WTC11 (cell line): ENCODE data around the gene CFAP58. TPM values are rescaled to one million over a fixed set of nuclear protein-coding genes. Genes with fewer than 3 reads are reported as not detected.

Source experiments
- ATAC-seq: fragments of 200-7000 bp; cut with Tn5 transposase; 2 replicates; pipeline ENCODE4 v1.10.0; 2021; ENCODE audit warnings: mild to moderate bottlenecking, moderate library complexity
- CTCF ChIA-PET: fragments of 300-600 bp; sonication (Branson Sonifier 250); formaldehyde crosslinking; loops from one replicate; lab custom pipeline; 2021; ENCODE audit warnings: antibody characterized with exemption; lab: Charles Lee
- POLR2A ChIA-PET: fragments of 350-600 bp; sonication (Branson Sonifier 250); formaldehyde crosslinking; loops from one replicate; lab custom pipeline; 2021; ENCODE audit warnings: antibody characterized with exemption; lab: Charles Lee
- DNase-seq: peaks from one replicate; pipeline ENCODE4 v3.0.0; 2021; ENCODE audit warnings: low spot score
- H3K27ac Mint-ChIP-seq: 2 replicates; pipeline ENCODE4 v1.8.0; 2021; ENCODE audit warnings: mixed read lengths
- H3K27me3 Mint-ChIP-seq: 2 replicates; pipeline ENCODE4 v1.8.0; 2021; ENCODE audit warnings: low read depth, mild to moderate bottlenecking, moderate library complexity, mixed read lengths
- H3K36me3 Mint-ChIP-seq: 2 replicates; pipeline ENCODE4 v1.8.0; 2021; ENCODE audit warnings: mixed read lengths
- H3K4me1 Mint-ChIP-seq: 2 replicates; pipeline ENCODE4 v1.8.0; 2022; ENCODE audit warnings: mixed read lengths
- H3K4me3 Mint-ChIP-seq: 2 replicates; pipeline ENCODE4 v1.8.0; 2021; ENCODE audit warnings: mild to moderate bottlenecking, moderate library complexity, mixed read lengths
- H3K9me3 Mint-ChIP-seq: 2 replicates; pipeline ENCODE4 v1.8.0; 2021; ENCODE audit warnings: mixed read lengths
- CBFB ChIP-seq: sonication (generic); formaldehyde crosslinking; IDR thresholded peaks from 2 replicates; pipeline ENCODE4 v1.8.1; 2022; ENCODE audit warnings: mild to moderate bottlenecking, low read depth, missing genetic modification reagents
- E2F1 ChIP-seq: sonication (generic); formaldehyde crosslinking; IDR thresholded peaks from 2 replicates; pipeline ENCODE4 v1.8.0; 2022; ENCODE audit warnings: mild to moderate bottlenecking, missing genetic modification reagents
- ESRRA ChIP-seq: sonication (generic); formaldehyde crosslinking; IDR thresholded peaks from 2 replicates; pipeline ENCODE4 v1.8.1; 2022; ENCODE audit warnings: mild to moderate bottlenecking, missing genetic modification reagents, borderline replicate concordance
- FOXP4 ChIP-seq: sonication (generic); formaldehyde crosslinking; IDR thresholded peaks from 2 replicates; pipeline ENCODE4 v1.8.0; 2022; ENCODE audit warnings: mild to moderate bottlenecking, missing genetic modification reagents
- GABPB1 ChIP-seq: sonication (generic); formaldehyde crosslinking; IDR thresholded peaks from 2 replicates; pipeline ENCODE4 v1.8.1; 2023; ENCODE audit warnings: mild to moderate bottlenecking, missing genetic modification reagents
- KAT7 ChIP-seq: sonication (generic); formaldehyde crosslinking; IDR thresholded peaks from 2 replicates; pipeline ENCODE4 v1.8.1; 2023; ENCODE audit warnings: missing genetic modification reagents, mild to moderate bottlenecking, borderline replicate concordance
- PREB ChIP-seq: sonication (generic); formaldehyde crosslinking; IDR thresholded peaks from 2 replicates; pipeline ENCODE4 v1.8.1; 2022; ENCODE audit warnings: mild to moderate bottlenecking, missing genetic modification reagents, moderate library complexity, borderline replicate concordance
- PRRX2 ChIP-seq: fragments of 250-450 bp; sonication (Bioruptor Pico); IDR thresholded peaks from 2 replicates; pipeline ENCODE4 v1.8.0; 2021; ENCODE audit warnings: mild to moderate bottlenecking
- SMAD3 ChIP-seq: sonication (generic); formaldehyde crosslinking; IDR thresholded peaks from 2 replicates; pipeline ENCODE4 v1.8.0; 2022; ENCODE audit warnings: missing genetic modification reagents, mild to moderate bottlenecking, borderline replicate concordance
- TEAD1 ChIP-seq: sonication (generic); formaldehyde crosslinking; IDR thresholded peaks from 2 replicates; pipeline ENCODE4 v1.8.0; 2022; ENCODE audit warnings: mild to moderate bottlenecking, missing genetic modification reagents
- ZMAT4 ChIP-seq: fragments of 250-450 bp; sonication (Bioruptor Pico); IDR thresholded peaks from 2 replicates; pipeline ENCODE4 v1.9.0; 2021; ENCODE audit warnings: mild to moderate bottlenecking
- ZNF138 ChIP-seq: sonication (generic); formaldehyde crosslinking; conservative IDR thresholded peaks from 2 replicates; pipeline ENCODE4 v1.8.1; 2022; ENCODE audit warnings: mild to moderate bottlenecking, moderate library complexity, missing genetic modification reagents
- ZNF219 ChIP-seq: sonication (generic); formaldehyde crosslinking; IDR thresholded peaks from 2 replicates; pipeline ENCODE4 v1.8.0; 2023; ENCODE audit warnings: missing genetic modification reagents, mild to moderate bottlenecking, borderline replicate concordance
- ZNF232 ChIP-seq: sonication (generic); formaldehyde crosslinking; IDR thresholded peaks from 2 replicates; pipeline ENCODE4 v1.8.0; 2022; ENCODE audit warnings: mild to moderate bottlenecking, missing genetic modification reagents
- ZNF425 ChIP-seq: fragments of 250-450 bp; sonication (Bioruptor Pico); conservative IDR thresholded peaks from 2 replicates; pipeline ENCODE4 v1.9.0; 2021; ENCODE audit warnings: mild to moderate bottlenecking
- ZNF512 ChIP-seq: sonication (generic); formaldehyde crosslinking; IDR thresholded peaks from 2 replicates; pipeline ENCODE4 v1.8.1; 2022; ENCODE audit warnings: missing genetic modification reagents, borderline replicate concordance
- total RNA-seq: library from RNA; stranded (reverse); gene quantifications from 3 replicates; pipeline ENCODE4 v1.2.3, GENCODE V29; 2021
- TF ChIP-seq, protein P1 (sequence below): sonication (generic); formaldehyde crosslinking; conservative IDR thresholded peaks from 2 replicates; pipeline ENCODE4 v1.8.1; 2022; ENCODE audit warnings: mild to moderate bottlenecking, missing genetic modification reagents
- TF ChIP-seq, protein P2 (sequence below): sonication (generic); formaldehyde crosslinking; IDR thresholded peaks from 2 replicates; pipeline ENCODE4 v1.8.1; 2023; ENCODE audit warnings: mild to moderate bottlenecking, missing genetic modification reagents, moderate library complexity
- TF ChIP-seq, protein P3 (sequence below): sonication (generic); formaldehyde crosslinking; IDR thresholded peaks from 2 replicates; pipeline ENCODE4 v1.8.1; 2022; ENCODE audit warnings: low read depth, mild to moderate bottlenecking, moderate library complexity, missing genetic modification reagents, borderline replicate concordance

CFAP58 gene
- total RNA-seq, 1 experiment from 2014 or later = 1.0 TPM

- Mint-ChIP-seq H3K4me3 (no peak overlapping the region), H3K27ac (no peak overlapping the region)
- POLR2A ChIA-PET = no interaction called here
- TF ChIP-seq, protein P1, sequence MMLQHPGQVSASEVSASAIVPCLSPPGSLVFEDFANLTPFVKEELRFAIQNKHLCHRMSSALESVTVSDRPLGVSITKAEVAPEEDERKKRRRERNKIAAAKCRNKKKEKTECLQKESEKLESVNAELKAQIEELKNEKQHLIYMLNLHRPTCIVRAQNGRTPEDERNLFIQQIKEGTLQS (CRISPR knock-in tag) = no peak
- no peak for TF ChIP-seq FOXP4 (CRISPR knock-in tag)
- no peak for TF ChIP-seq ZNF138 (CRISPR knock-in tag)
- TF ChIP-seq, protein P2, sequence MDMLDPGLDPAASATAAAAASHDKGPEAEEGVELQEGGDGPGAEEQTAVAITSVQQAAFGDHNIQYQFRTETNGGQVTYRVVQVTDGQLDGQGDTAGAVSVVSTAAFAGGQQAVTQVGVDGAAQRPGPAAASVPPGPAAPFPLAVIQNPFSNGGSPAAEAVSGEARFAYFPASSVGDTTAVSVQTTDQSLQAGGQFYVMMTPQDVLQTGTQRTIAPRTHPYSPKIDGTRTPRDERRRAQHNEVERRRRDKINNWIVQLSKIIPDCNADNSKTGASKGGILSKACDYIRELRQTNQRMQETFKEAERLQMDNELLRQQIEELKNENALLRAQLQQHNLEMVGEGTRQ = no peak
- TF ChIP-seq PRRX2 = no peak
- TF ChIP-seq ZNF512 (CRISPR knock-in tag) = no peak
- no peak for TF ChIP-seq TEAD1 (CRISPR knock-in tag)
- no peak for TF ChIP-seq ZMAT4 (CRISPR knock-in tag)
- TF ChIP-seq, protein P3, sequence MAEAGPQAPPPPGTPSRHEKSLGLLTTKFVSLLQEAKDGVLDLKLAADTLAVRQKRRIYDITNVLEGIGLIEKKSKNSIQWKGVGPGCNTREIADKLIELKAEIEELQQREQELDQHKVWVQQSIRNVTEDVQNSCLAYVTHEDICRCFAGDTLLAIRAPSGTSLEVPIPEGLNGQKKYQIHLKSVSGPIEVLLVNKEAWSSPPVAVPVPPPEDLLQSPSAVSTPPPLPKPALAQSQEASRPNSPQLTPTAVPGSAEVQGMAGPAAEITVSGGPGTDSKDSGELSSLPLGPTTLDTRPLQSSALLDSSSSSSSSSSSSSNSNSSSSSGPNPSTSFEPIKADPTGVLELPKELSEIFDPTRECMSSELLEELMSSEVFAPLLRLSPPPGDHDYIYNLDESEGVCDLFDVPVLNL (CRISPR knock-in tag) = no peak
- TF ChIP-seq CBFB (CRISPR knock-in tag) = no peak
- no peak for TF ChIP-seq GABPB1
- no peak for TF ChIP-seq E2F1
- TF ChIP-seq ZNF232 (CRISPR knock-in tag) = no peak
- no peak for TF ChIP-seq PREB
- no peak for TF ChIP-seq ESRRA (CRISPR knock-in tag)
- no peak for TF ChIP-seq ZNF425 (CRISPR knock-in tag)
- TF ChIP-seq KAT7 (CRISPR knock-in tag) = no peak
- TF ChIP-seq SMAD3 (CRISPR knock-in tag) = no peak
- no peak for TF ChIP-seq ZNF219 (CRISPR knock-in tag)
- TF ChIP-seq, all 79 proteins: peak for 0
- peaks cover 8% of the 10 kb centered on the region for H3K4me1 Mint-ChIP-seq
- no peaks in the 10 kb centered on the region; the same call in 1 of the 2 replicates for H3K9me3 Mint-ChIP-seq
- CTCF ChIA-PET = interaction anchor here (0.6 to 0.9 kb wide), 2 partner anchors 61 to 213 kb away, joined by 3 read pairs; no protein-coding TSS in a partner anchor
- H3K27me3 Mint-ChIP-seq = no peaks in the 10 kb centered on the region; the same call in 1 of the 2 replicates
- peak; percentile 38; the same call in 1 of the 2 replicates for ATAC-seq
- H3K36me3 Mint-ChIP-seq = no peaks in the 10 kb centered on the region
- DNase-seq = no peak
Measured at GRCh38 chr10:104487794-104488438, 134.3 kb downstream of the CFAP58 start.
